GM12878 (cell line): ENCODE results near the gene ELOA. TPM values are rescaled to one million over a fixed set of nuclear protein-coding genes. Genes with fewer than 3 reads are reported as not detected.
A peak's percentile ranks its signal among the peaks of the same experiment; 100 is the strongest.

Experiments used
- ATAC-seq: fragments of 200-7000 bp; cut with Tn5 transposase; 3 replicates; pipeline ENCODE4 v1.9.1; 2020; ENCODE audit warnings: mild to moderate bottlenecking, moderate library complexity
- BruUV-seq: library from RNA; stranded (reverse); fragments of 400-500 nt; replicated peaks from 2 replicates; lab custom pipeline; 2021; lab: Mats Ljungman, UMichigan
- CTCF ChIA-PET: fragments of 300-600 bp; sonication (Branson Sonifier 250); formaldehyde crosslinking; extraction: SDS; loops from one replicate; lab custom pipeline; 2021; ENCODE audit warnings: inconsistent platforms; lab: Yijun Ruan, JAX
- POLR2A ChIA-PET: fragments of 350-600 bp; formaldehyde crosslinking; extraction: SDS; loops from one replicate; lab custom pipeline; 2021; ENCODE audit warnings: inconsistent platforms; lab: Charles Lee
- RAD21 ChIA-PET: fragments of 300-600 bp; sonication (Branson Sonifier 250); formaldehyde crosslinking; loops from one replicate; lab custom pipeline; 2023; ENCODE audit warnings: antibody characterized with exemption; ENCODE audit not compliant: unreplicated experiment; lab: Charles Lee
- SMC1A ChIA-PET: fragments of 300-600 bp; sonication (Branson Sonifier 250); formaldehyde crosslinking; loops from one replicate; lab custom pipeline; 2023; ENCODE audit not compliant: unreplicated experiment, uncharacterized antibody; lab: Charles Lee
- DNase-seq: peaks from one replicate; pipeline ENCODE4 v3.0.0-alpha.2; 2011; ENCODE audit warnings: low read depth, low spot score
- FAIRE-seq: peaks from 3 replicates; lab custom pipeline; 2011; peaks lifted over from hg19 to GRCh38; lab: Jason Lieb, UNC
- H2AFZ ChIP-seq: 2 replicates; pipeline ENCODE4 v1.6.0; 2011; ENCODE audit warnings: low read depth, low read length, control low read depth; ENCODE audit not compliant: control insufficient read depth
- H3K27ac ChIP-seq: 2 replicates; pipeline ENCODE4 v1.5.1; 2011; ENCODE audit warnings: control low read depth; ENCODE audit not compliant: control insufficient read depth, insufficient read depth
- H3K27me3 ChIP-seq, 2 experiments: replicated peaks in 1 of 2; 2 replicates each; pipeline versions ENCODE4 v1.6.0 to v1.6.1; 2011; ENCODE audit warnings: low read length in 1 of 2; ENCODE audit not compliant: control insufficient read depth in 2 of 2, insufficient read depth in 2 of 2
- H3K36me3 ChIP-seq, 2 experiments: 2 replicates each; pipeline ENCODE4 v1.5.1; 2011; ENCODE audit warnings: low read length in 1 of 2; ENCODE audit not compliant: control insufficient read depth in 2 of 2, insufficient read depth in 2 of 2
- H3K4me1 ChIP-seq: 2 replicates; pipeline ENCODE4 v1.6.1; 2011; ENCODE audit warnings: mild to moderate bottlenecking, low read length, moderate library complexity, mixed read lengths; ENCODE audit not compliant: control insufficient read depth, insufficient read depth
- H3K4me2 ChIP-seq: 2 replicates; pipeline ENCODE4 v1.6.0; 2011; ENCODE audit warnings: control low read depth; ENCODE audit not compliant: control insufficient read depth, insufficient read depth
- H3K4me3 ChIP-seq: fragments of 200-600 bp; sonication (generic); 2 replicates; pipeline ENCODE4 v1.5.1; 2016
- H3K79me2 ChIP-seq: 2 replicates; pipeline ENCODE4 v1.6.0; 2011; ENCODE audit warnings: low read length; ENCODE audit not compliant: control insufficient read depth, insufficient read depth
- H3K9ac ChIP-seq: 2 replicates; pipeline ENCODE4 v1.8.0; 2011; ENCODE audit warnings: low read length, control low read depth, mixed read lengths; ENCODE audit not compliant: control insufficient read depth, insufficient read depth
- H3K9me3 ChIP-seq: replicated peaks from 3 replicates; pipeline ENCODE4 v1.5.1; 2011; ENCODE audit warnings: mild to moderate bottlenecking, low read length; ENCODE audit not compliant: control insufficient read depth, insufficient read depth
- H4K20me1 ChIP-seq: 2 replicates; pipeline ENCODE4 v1.6.0; 2011; ENCODE audit not compliant: control insufficient read depth, insufficient read depth
- ETV6 ChIP-seq, 2 experiments: fragments of 450-650 bp in 1 of 2; IDR thresholded peaks in 1 of 2; conservative IDR thresholded peaks in 1 of 2; 2 replicates each; pipeline ENCODE4 v1.6.1; 2014; ENCODE audit warnings: antibody characterized with exemption in 1 of 2, borderline replicate concordance in 1 of 2, low read depth in 1 of 2, mild to moderate bottlenecking in 1 of 2, moderate library complexity in 1 of 2
- SMARCA5 ChIP-seq: fragments of 450-650 bp; IDR thresholded peaks from 2 replicates; pipeline ENCODE4 v1.6.1; 2017; ENCODE audit warnings: mild to moderate bottlenecking
- ZBTB33 ChIP-seq: fragments of 450-650 bp; IDR thresholded peaks from 2 replicates; pipeline ENCODE4 v1.6.1; 2017; ENCODE audit warnings: mild to moderate bottlenecking
- WGBS: methylation state at CpG from one replicate; pipeline ENCODE4 v1.1.6; 2016; ENCODE audit warnings: low lambda C conversion rate; ENCODE audit not compliant: insufficient replicate concordance, insufficient coverage; ENCODE audit errors: missing lambda C conversion rate; 5-methylcytosine and 5-hydroxymethylcytosine counted together
- in situ Hi-C: fragments of 300-500 bp; cut with MboI; formaldehyde crosslinking; loops from 9 replicates; pipeline ENCODE4 v1.14.3; 2018; ENCODE audit warnings: mixed read lengths
- intact Hi-C: fragments of 100-400 bp; cut with micrococcal nuclease; formaldehyde crosslinking; loops from one replicate; pipeline ENCODE4 v1.14.2; 2022; ENCODE audit not compliant: unreplicated experiment
- polyA plus RNA-seq, 11 experiments: library from polyadenylated mRNA; depleted of rRNA in 4 of 11; unstranded in 6 of 11; stranded (reverse) in 5 of 11; fragments of >200 nt; fragmentation: Nextera tagmentation in 4 of 11; fragmentation: Illumina TruSeq in 1 of 11; extraction: Ambion mirVana in 4 of 11; extraction: Trizol in 1 of 11; gene quantifications; 1 replicate in 1 of 11; 2 replicates in 10 of 11; pipeline versions ENCODE4 v1.2.1 to v1.2.3, GENCODE V29; 2011 to 2016; ENCODE audit warnings: inconsistent platforms in 2 of 11, missing spikeins in 2 of 11, low read depth in 1 of 11
- total RNA-seq, 4 experiments: library from RNA; depleted of rRNA in 3 of 4; stranded (reverse); fragments of >200 nt in 3 of 4; fragmentation: Illumina TruSeq in 1 of 4; extraction: Trizol in 1 of 4; gene quantifications; 2 replicates each; pipeline versions ENCODE4 v1.2.1 to v1.2.3, GENCODE V29; 2013 to 2021

Gene ELOA
- total and polyA plus RNA-seq, 10 of the 15 experiments (the other 5 are each of a cell fraction or from before 2014, with no cell fraction given), result 20.1 to 63.6 (median 39.8) TPM

GRCh38 chr1:23798662-23799142 is 55.4 kb downstream of the ELOA start (continued):
- peak; percentile 44; the same call in 1 of the 2 replicates for TF ChIP-seq ZBTB33
- TF ChIP-seq, all 136 proteins: peak for 4

DNA sequence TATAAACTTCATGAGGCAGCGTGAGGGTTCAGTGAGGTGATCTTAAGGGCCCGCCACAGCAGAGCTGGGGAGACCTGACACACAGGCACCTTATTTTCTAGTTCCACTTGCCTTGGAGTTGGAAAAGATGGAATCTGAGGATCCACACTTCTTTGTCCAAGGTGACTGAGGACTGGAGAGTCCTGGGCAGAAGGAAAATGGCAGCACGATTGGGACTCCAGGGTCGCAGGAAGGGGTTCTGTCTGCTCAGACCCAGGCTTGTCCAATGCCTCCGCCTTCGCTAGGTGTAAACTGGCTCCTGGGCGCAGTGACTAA is 55.9 kb downstream of the ELOA start:
- intact Hi-C loops, result no loop called here
- Histone ChIP-seq H3K9ac (peak overlapping the region; percentile 83; the same call in 1 of the 2 replicates), H2AFZ (no peak overlapping the region), H3K36me3 (peaks cover 6 to 14% of the 10 kb centered on the region in 2 experiments; a peak in 3 of 4 replicates), H3K27me3 (no peaks in the 10 kb centered on the region), H4K20me1 (no peaks in the 10 kb centered on the region), H3K27ac (peak overlapping the region; percentile 70), H3K4me3 (peak overlapping the region; percentile 80), H3K79me2 (peaks cover 10% of the 10 kb centered on the region), H3K4me2 (peak overlapping the region; percentile 86), H3K9me3 (no peaks in the 10 kb centered on the region), H3K4me1 (peaks cover 9% of the 10 kb centered on the region)
- ChIA-PET POLR2A (interaction anchor here (0.6 to 3.0 kb wide), 5 partner anchors 13 to 111 kb away, joined by 3 to 19 read pairs (median 6); partner anchors contain the start of genes HMGCL and PITHD1), RAD21 (interaction anchor here (0.6 to 1.8 kb wide), 4 partner anchors 21 to 118 kb away, joined by 3 to 8 read pairs (median 4); partner anchors contain the start of gene PITHD1), SMC1A (interaction anchor here (1.4 to 1.8 kb wide), 2 partner anchors 24 to 117 kb away, joined by 3 to 6 read pairs; no protein-coding TSS in a partner anchor), CTCF (interaction anchor here (1.1 to 2.2 kb wide), 8 partner anchors 10 to 117 kb away, joined by 3 to 12 read pairs (median 4); partner anchors contain the start of gene HMGCL)
- ATAC-seq (no peak), DNase-seq (no peak), FAIRE-seq (no peak)
- WGBS, result 34% methylated on average over 7 of the region's 7 CpGs
- in situ Hi-C loops, result loop anchor here (25.0 kb wide), 1 partner anchor 1438 kb away; the partner anchor contains the start of genes RSRP1 and SYF2
- 0 out of 4 replicates have a peak, but pooled peaks of 1 of the 2 experiments have one; percentile 16 for TF ChIP-seq ETV6 (conservative IDR thresholded peaks at IDR 0.05 in 1 of 2, IDR thresholded peaks at IDR 0.05 in 1 of 2; ENCODE audit: borderline replicate concordance in 1 of 2, low read depth in 1 of 2)
- no peak for TF ChIP-seq SMARCA5
- BruUV-seq, result no TSS peak
